ENCODE data around the gene CNPY2.

GRCh38 chr12:56341616-56342015 lies 25.8 kb upstream of the CNPY2 start:
- TF ChIP-seq CTCF (IDR thresholded peaks at IDR 0.05) = no peak
- no peak for TF ChIP-seq POLR2A (IDR thresholded peaks at IDR 0.05)
- TF ChIP-seq EP300 (IDR thresholded peaks at IDR 0.05) = no peak

All from stomach (tissue), 4 donors.